K562 (cell line): ENCODE data around the gene SPATA13. TPM values are rescaled to one million over a fixed set of nuclear protein-coding genes. Genes with fewer than 3 reads are reported as not detected.
"Not testable (repeated sequence)": the region's sequence is repeated elsewhere in the genome, so short reads cannot be mapped to it uniquely, and the experiment has no call there.

Experiments used
- ATAC-seq: fragments of 200-7000 bp; cut with Tn5 transposase; 3 replicates; pipeline ENCODE4 v1.9.1; 2020; ENCODE audit warnings: moderate library complexity
- BruUV-seq: library from RNA; stranded (reverse); fragments of 400-500 nt; replicated peaks from 2 replicates; lab custom pipeline; 2021; lab: Mats Ljungman, UMichigan
- CTCF ChIA-PET: fragments of 300-600 bp; formaldehyde crosslinking; extraction: SDS; loops from one replicate; lab custom pipeline; 2021; ENCODE audit warnings: low intra/inter-chr PET ratio; lab: Yijun Ruan, JAX
- POLR2A ChIA-PET: fragments of 300-600, 350-650 bp; sonication (Branson Sonifier 250); formaldehyde crosslinking; extraction: SDS; loops from one replicate; lab custom pipeline; 2021; ENCODE audit warnings: antibody characterized with exemption, inconsistent platforms; lab: Yijun Ruan, JAX
- DNase-seq, 4 experiments: peaks; one replicate each; pipeline versions ENCODE4 v3.0.0 to v3.0.0-alpha.2; 2011 to 2018; ENCODE audit warnings: low spot score in 3 of 4, mixed read lengths in 3 of 4; ENCODE audit errors: extremely low read depth in 1 of 4
- FAIRE-seq: peaks from 2 replicates; lab custom pipeline; 2011; peaks lifted over from hg19 to GRCh38; lab: Jason Lieb, UNC
- H2AFZ ChIP-seq: 2 replicates; pipeline ENCODE4 v1.6.0; 2011; ENCODE audit warnings: low read depth, low read length, control low read depth, inconsistent platforms
- H3K27ac ChIP-seq: fragments of 200-600 bp; 3 replicates; pipeline ENCODE4 v1.8.0; 2011; ENCODE audit warnings: low read depth, mild to moderate bottlenecking, control low read depth, inconsistent platforms, low read length, moderate library complexity, mixed read lengths; ENCODE audit errors: extremely low read depth
- H3K27me3 ChIP-seq, 2 experiments: fragments of 300-600 bp in 1 of 2; 2 replicates in 1 of 2; 3 replicates in 1 of 2; pipeline versions ENCODE4 v1.6.0 to v1.8.0; 2011; ENCODE audit warnings: inconsistent platforms in 2 of 2, low read length in 2 of 2, mild to moderate bottlenecking in 1 of 2, mixed read lengths in 1 of 2, moderate library complexity in 1 of 2; ENCODE audit not compliant: control insufficient read depth in 2 of 2, insufficient read depth in 2 of 2
- H3K36me3 ChIP-seq: fragments of 300-600 bp; 3 replicates; pipeline ENCODE4 v1.8.0; 2011; ENCODE audit warnings: mild to moderate bottlenecking, low read length, inconsistent platforms; ENCODE audit not compliant: control insufficient read depth, insufficient read depth
- H3K4me1 ChIP-seq, 2 experiments: fragments of 200-600 bp in 1 of 2; replicated peaks in 1 of 2; 2 replicates in 1 of 2; 3 replicates in 1 of 2; pipeline versions ENCODE4 v1.5.1 to v1.8.0; 2011; ENCODE audit warnings: inconsistent platforms in 2 of 2, low read length in 2 of 2, mild to moderate bottlenecking in 1 of 2, mixed read lengths in 1 of 2, moderate library complexity in 1 of 2; ENCODE audit not compliant: control insufficient read depth in 2 of 2, insufficient read depth in 2 of 2
- H3K4me2 ChIP-seq: 2 replicates; pipeline ENCODE4 v1.6.1; 2011; ENCODE audit warnings: low read length, control low read depth, inconsistent platforms, mixed read lengths; ENCODE audit not compliant: insufficient read depth
- H3K4me3 ChIP-seq: fragments of 200-600 bp; sonication (generic), shearing (Covaris generic); 2 replicates; pipeline ENCODE4 v1.5.1; 2016; ENCODE audit warnings: control low read depth, inconsistent platforms
- H3K79me2 ChIP-seq: fragments of 200-600 bp; 3 replicates; pipeline ENCODE4 v1.8.0; 2011; ENCODE audit warnings: low read length, inconsistent platforms; ENCODE audit not compliant: control insufficient read depth, insufficient read depth
- H3K9ac ChIP-seq, 2 experiments: 2 replicates each; pipeline versions ENCODE4 v1.6.0 to v1.6.1; 2011; ENCODE audit warnings: low read depth in 2 of 2, low read length in 2 of 2, control low read depth in 1 of 2, inconsistent platforms in 1 of 2, mild to moderate bottlenecking in 1 of 2, mixed read lengths in 1 of 2; ENCODE audit not compliant: insufficient read depth in 1 of 2
- H3K9me1 ChIP-seq: one replicate; pipeline ENCODE4 v1.6.0; 2011; ENCODE audit warnings: inconsistent platforms, mild to moderate bottlenecking, low read length, moderate library complexity; ENCODE audit not compliant: control insufficient read depth, insufficient read depth
- H3K9me3 ChIP-seq: replicated peaks from 2 replicates; pipeline ENCODE4 v1.5.1; 2011; ENCODE audit warnings: low read depth, low read length, inconsistent platforms; ENCODE audit not compliant: control insufficient read depth, insufficient read depth
- H4K20me1 ChIP-seq: replicated peaks from 2 replicates; pipeline ENCODE4 v1.6.1; 2011; ENCODE audit warnings: low read length, inconsistent platforms, mixed read lengths; ENCODE audit not compliant: control insufficient read depth, insufficient read depth
- BHLHE40 ChIP-seq: IDR thresholded peaks from 2 replicates; pipeline ENCODE4 v1.6.1; 2011; ENCODE audit warnings: low read length, improper control_type of control experiment
- POLR3G ChIP-seq: IDR thresholded peaks from 2 replicates; pipeline ENCODE4 v1.6.1; 2011; ENCODE audit not compliant: insufficient read length, insufficient replicate concordance; ENCODE audit errors: extremely low read depth
- WGBS: fragments of 100-300 bp; shearing (Covaris generic); methylation state at CpG from one replicate; pipeline ENCODE4 v1.1.6; 2016; ENCODE audit warnings: low coverage, mixed read lengths; ENCODE audit not compliant: insufficient coverage; ENCODE audit errors: missing lambda C conversion rate; 5-methylcytosine and 5-hydroxymethylcytosine counted together
- in situ Hi-C: fragments of 300-500 bp; cut with MboI; formaldehyde crosslinking; loops from 4 replicates; pipeline ENCODE4 v1.15.0; 2018; ENCODE audit warnings: inconsistent platforms, mixed read lengths
- intact Hi-C: fragments of 100-400 bp; cut with micrococcal nuclease; formaldehyde crosslinking; loops from 2 replicates; pipeline ENCODE4 v1.14.2; 2022
- polyA plus RNA-seq, 8 experiments: library from polyadenylated mRNA; depleted of rRNA in 4 of 8; stranded (reverse) in 5 of 8; unstranded in 3 of 8; fragments of >200 nt; fragmentation: Nextera tagmentation in 2 of 8; fragmentation: Illumina TruSeq in 1 of 8; extraction: Ambion mirVana in 2 of 8; extraction: Trizol in 1 of 8; gene quantifications; 2 replicates each; pipeline versions ENCODE4 v1.2.1 to v1.2.3, GENCODE V29; 2011 to 2014; ENCODE audit warnings: inconsistent platforms in 1 of 8, missing spikeins in 1 of 8
- total RNA-seq, 7 experiments: library from RNA; depleted of rRNA in 6 of 7; stranded (reverse); fragments of >200 nt in 6 of 7; fragmentation: Illumina TruSeq in 2 of 7; extraction: Trizol in 2 of 7; gene quantifications; 2 replicates each; pipeline versions ENCODE4 v1.2.1 to v1.2.3, GENCODE V29; 2011 to 2021; ENCODE audit warnings: low replicate concordance in 1 of 7

SPATA13 gene
- total and polyA plus RNA-seq, 9 of the 15 experiments (the other 6 are each of a cell fraction or from before 2014, with no cell fraction given) = 0.08 to 0.99 (median 0.21) TPM; not detected in 2

- Histone ChIP-seq H3K27ac (no peak overlapping the region), H3K4me3 (no peak overlapping the region), H4K20me1 (no peaks in the 10 kb centered on the region), H3K4me1 (no peaks in the 10 kb centered on the region; a peak in 1 of 5 replicates), H3K9me1 (no peaks in the 10 kb centered on the region), H3K27me3 (peaks cover 5 to 16% of the 10 kb centered on the region in 2 experiments; a peak in 3 of 5 replicates), H2AFZ (no peak overlapping the region), H3K79me2 (no peaks in the 10 kb centered on the region), H3K9me3 (no peaks in the 10 kb centered on the region), H3K36me3 (no peaks in the 10 kb centered on the region), H3K4me2 (no peak overlapping the region), H3K9ac (no peak overlapping the region)
- DNase-seq (no peak), ATAC-seq (no peak), FAIRE-seq (no peak)
- in situ Hi-C loops = no loop called here
- no TSS peak for BruUV-seq
- TF ChIP-seq BHLHE40 (no peak), POLR3G (no peak)
- ChIA-PET POLR2A (no interaction called here), CTCF (no interaction called here)
- intact Hi-C loops = no loop called here
- 2% methylated on average over 28 of the region's 37 CpGs for WGBS
Measured at GRCh38 chr13:24308488-24309020, 148.0 kb downstream of the SPATA13 start.

GRCh38 chr13:24309300-24309699, 148.8 kb downstream of the SPATA13 start, which contains the start of gene C1QTNF9:
Gene C1QTNF9 (plus strand): TSS chr13:24309580. CDS start chr13:24316004, 6,424 bp downstream.
- in situ Hi-C loops, H3K9me1 ChIP-seq, POLR2A ChIA-PET: not testable (repeated sequence)

More at GRCh38 chr13:24309300-24309699, 148.8 kb downstream of the SPATA13 start, which contains the start of gene C1QTNF9:
- DNase-seq, H3K4me3 ChIP-seq, H3K27ac ChIP-seq, H3K4me1 ChIP-seq, intact Hi-C loops, H3K9me3 ChIP-seq, H2AFZ ChIP-seq, FAIRE-seq, H3K9ac ChIP-seq, CTCF ChIA-PET, BruUV-seq, H3K79me2 ChIP-seq, H3K4me2 ChIP-seq, H3K36me3 ChIP-seq, H4K20me1 ChIP-seq, ATAC-seq: not testable (repeated sequence)
- 0% methylated on average over 2 of the region's 2 CpGs for WGBS
- peaks cover 5 to 16% of the 10 kb centered on the region in 2 experiments; a peak in 3 of 5 replicates for H3K27me3 ChIP-seq
